GM12872 (cell line): ENCODE data around the gene GPER1.

ENCODE experiments used
- CTCF ChIP-seq: IDR thresholded peaks from 3 replicates; pipeline ENCODE4 v1.5.1; 2011; ENCODE audit warnings: low read depth, mild to moderate bottlenecking, low read length, moderate library complexity; ENCODE audit not compliant: insufficient read depth

GPER1 gene

DNA sequence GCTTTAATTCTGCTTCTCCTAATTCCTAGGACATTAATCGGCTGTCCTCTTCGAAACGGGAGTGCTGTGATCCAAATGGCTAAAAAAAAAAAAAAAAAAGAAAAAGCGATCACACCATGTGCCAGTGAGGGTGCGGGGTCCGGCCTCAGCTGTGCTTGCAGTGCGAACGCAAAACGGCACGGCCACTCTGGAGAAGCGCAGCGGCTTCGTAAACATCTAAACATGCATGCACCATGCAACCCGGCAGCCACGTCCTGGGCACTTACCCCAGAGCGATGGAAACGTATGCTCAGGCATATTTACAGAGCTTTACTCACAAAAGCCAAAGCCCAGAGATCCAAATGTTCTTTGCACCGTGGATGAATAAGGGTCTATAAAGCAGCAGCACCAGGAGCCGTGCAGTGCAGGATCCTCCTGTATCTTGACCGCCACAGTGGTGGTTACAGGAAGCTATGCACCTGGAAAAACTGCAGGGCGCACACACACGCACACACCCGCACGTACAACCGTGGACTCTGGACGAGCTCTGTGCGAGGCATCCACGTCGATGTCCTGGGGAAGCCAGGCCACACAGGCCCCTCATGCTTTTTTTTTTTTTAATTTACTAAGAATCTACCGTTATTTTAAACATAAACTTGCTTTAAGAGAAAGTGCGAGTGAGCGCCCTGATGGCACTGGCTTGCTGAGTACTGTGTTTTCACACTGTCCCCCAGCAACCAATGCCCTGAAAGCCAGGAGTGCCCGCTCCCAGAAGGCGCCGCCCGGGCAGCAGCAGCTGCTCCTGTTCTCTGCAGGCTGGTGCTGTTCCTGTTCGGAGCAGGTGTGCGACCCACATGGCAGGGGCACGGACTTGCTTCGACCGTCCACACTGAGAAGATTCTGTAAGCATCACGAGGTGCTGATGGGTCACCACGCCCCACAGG is 25.0 kb downstream of the GPER1 start:
- no peak for TF ChIP-seq CTCF

- no peak for TF ChIP-seq CTCF
Observed at GRCh38 chr7:1113548-1113885, 25.6 kb downstream of the GPER1 start.

- TF ChIP-seq CTCF = no peak
Observed at GRCh38 chr7:1114088-1114487, 26.2 kb downstream of the GPER1 start.

DNA sequence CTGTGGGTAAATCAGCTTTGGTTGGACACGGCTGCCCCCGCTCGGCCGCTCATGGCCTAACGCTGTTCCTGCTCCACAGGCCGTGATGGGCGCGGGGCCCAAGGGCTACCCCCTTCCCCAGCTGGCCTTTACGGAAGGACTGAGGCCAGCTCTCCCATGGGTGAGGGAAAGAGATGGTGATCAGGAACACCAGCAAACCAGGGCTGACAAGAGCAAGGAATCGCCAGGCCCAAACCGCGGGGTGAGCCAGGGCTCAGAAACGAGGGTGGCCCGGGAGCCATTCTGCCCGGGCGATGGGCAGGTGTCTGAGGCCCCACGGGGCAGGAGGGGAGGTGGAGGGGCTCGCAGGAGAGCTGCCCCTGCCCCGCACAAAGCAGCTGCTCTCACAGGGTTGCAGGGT is 26.6 kb downstream of the GPER1 start:
- no peak for TF ChIP-seq CTCF

- TF ChIP-seq CTCF = no peak
Observed at GRCh38 chr7:1117321-1117928, 29.5 kb downstream of the GPER1 start.

DNA sequence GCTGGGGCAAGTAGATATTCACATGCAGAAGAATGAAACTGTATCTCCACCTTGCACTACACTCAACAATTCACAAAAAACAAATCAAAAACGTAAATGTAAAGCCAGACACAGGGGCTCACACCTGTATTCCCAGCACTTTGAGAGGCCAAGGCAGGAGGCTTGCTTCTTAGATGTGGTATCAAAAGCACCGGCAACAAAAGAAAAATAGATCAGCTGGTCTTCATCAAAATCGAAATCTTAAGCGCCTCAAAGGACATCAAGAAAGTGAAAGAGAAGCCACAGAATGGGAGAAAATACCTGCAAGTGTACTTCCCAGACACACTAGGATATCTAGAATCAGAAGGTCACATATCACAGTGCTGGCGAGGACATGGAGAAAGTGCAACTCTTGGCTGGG is 31.3 kb downstream of the GPER1 start:
- no peak for TF ChIP-seq CTCF

DNA sequence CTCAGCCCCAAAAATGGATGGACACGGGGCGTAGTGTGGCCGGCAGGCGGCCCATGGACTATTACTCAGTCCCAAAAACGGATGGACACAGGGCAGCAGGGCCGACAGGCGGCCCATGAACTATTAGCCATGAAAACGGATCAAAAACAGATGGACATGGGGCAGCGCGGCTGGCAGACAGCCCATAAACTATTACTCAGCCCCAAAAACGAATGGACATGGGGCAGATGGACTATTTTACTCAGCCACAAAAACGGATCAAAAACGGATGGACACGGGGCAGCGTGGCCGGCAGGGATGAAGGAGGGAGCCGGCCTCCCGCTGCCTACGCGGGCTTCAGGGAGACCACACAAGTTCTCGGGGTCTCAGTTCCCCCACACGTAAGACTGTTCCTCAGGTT is 32.9 kb downstream of the GPER1 start:
- no peak for TF ChIP-seq CTCF
